Neural cell (in vitro differentiated cells): ENCODE results near the gene DTD1. TPM values are rescaled to one million over a fixed set of nuclear protein-coding genes. Genes with fewer than 3 reads are reported as not detected.

Source experiments
- H2AFZ ChIP-seq: fragments of 200-600, 300-800 bp; sonication (generic), shearing (Covaris generic); 2 replicates; pipeline ENCODE4 v1.6.0; 2014; ENCODE audit warnings: low read depth, mild to moderate bottlenecking, antibody characterized with exemption, low read length, moderate library complexity
- H3F3A ChIP-seq: fragments of 200-600 bp; shearing (Covaris generic); 2 replicates; pipeline ENCODE4 v1.6.1; 2016; ENCODE audit warnings: mild to moderate bottlenecking, moderate library complexity, mixed read lengths, antibody characterized with exemption, low read length; ENCODE audit not compliant: insufficient read depth, poor library complexity, severe bottlenecking
- H3K27ac ChIP-seq: fragments of 200-600, 300-800 bp; sonication (generic), shearing (Covaris generic); 2 replicates; pipeline ENCODE4 v1.5.1; 2014; ENCODE audit warnings: mild to moderate bottlenecking, low read length, moderate library complexity
- H3K27me3 ChIP-seq: fragments of 300-800, 200-600 bp; sonication (generic), shearing (Covaris generic); 2 replicates; pipeline ENCODE4 v1.6.0; 2014; ENCODE audit warnings: mild to moderate bottlenecking, low read depth, low read length, moderate library complexity; ENCODE audit not compliant: insufficient read depth
- H3K36me3 ChIP-seq: fragments of 300-800, 200-600 bp; sonication (generic), shearing (Covaris generic); 2 replicates; pipeline ENCODE4 v1.5.1; 2014; ENCODE audit warnings: mild to moderate bottlenecking, antibody characterized with exemption, low read length, moderate library complexity; ENCODE audit not compliant: insufficient read depth
- H3K4me2 ChIP-seq: fragments of 300-800, 200-600 bp; sonication (generic), shearing (Covaris generic); 2 replicates; pipeline ENCODE4 v1.6.0; 2014; ENCODE audit warnings: mild to moderate bottlenecking, low read length
- H3K4me3 ChIP-seq: fragments of 300-800, 200-600 bp; sonication (generic), shearing (Covaris generic); 2 replicates; pipeline ENCODE4 v1.5.1; 2014; ENCODE audit warnings: mild to moderate bottlenecking, low read length, moderate library complexity
- H3K79me2 ChIP-seq: fragments of 200-600 bp; shearing (Covaris generic); replicated peaks from 2 replicates; pipeline ENCODE4 v1.6.0; 2014; ENCODE audit warnings: mild to moderate bottlenecking, low read length, moderate library complexity; ENCODE audit not compliant: insufficient read depth
- H3K9ac ChIP-seq: fragments of 300-800, 200-600 bp; sonication (generic), shearing (Covaris generic); 2 replicates; pipeline ENCODE4 v1.6.1; 2016; ENCODE audit warnings: mild to moderate bottlenecking, low read length, mixed read lengths
- H3K9me2 ChIP-seq: fragments of 200-600 bp; shearing (Covaris generic); 2 replicates; pipeline ENCODE4 v1.6.1; 2016; ENCODE audit warnings: mild to moderate bottlenecking, low read length, mixed read lengths; ENCODE audit not compliant: insufficient read depth
- H3K9me3 ChIP-seq: fragments of 200-600, 300-800 bp; sonication (generic), shearing (Covaris generic); 2 replicates; pipeline ENCODE4 v1.6.1; 2016; ENCODE audit warnings: mild to moderate bottlenecking, mixed run types, low read length, moderate library complexity, mixed read lengths
- H4K20me1 ChIP-seq: fragments of 200-600 bp; shearing (Covaris generic); 2 replicates; pipeline ENCODE4 v1.6.1; 2016; ENCODE audit warnings: mild to moderate bottlenecking, mixed run types; ENCODE audit not compliant: insufficient read depth
- EP300 ChIP-seq: fragments of 450-650 bp; conservative IDR thresholded peaks from 2 replicates; pipeline ENCODE4 v1.6.1; 2014; ENCODE audit warnings: antibody characterized with exemption, mild to moderate bottlenecking, moderate library complexity; ENCODE audit not compliant: poor library complexity, severe bottlenecking
- EZH2 ChIP-seq: fragments of 200-600, 300-800 bp; shearing (Covaris generic), sonication (generic); IDR thresholded peaks from 2 replicates; pipeline ENCODE4 v1.6.1; 2014; ENCODE audit warnings: antibody characterized with exemption, low read length, borderline replicate concordance, mild to moderate bottlenecking; ENCODE audit not compliant: insufficient read depth, poor library complexity, severe bottlenecking
- MXI1 ChIP-seq: fragments of 450-650 bp; conservative IDR thresholded peaks from 2 replicates; pipeline ENCODE4 v1.6.1; 2014; ENCODE audit warnings: antibody characterized with exemption, mild to moderate bottlenecking; ENCODE audit not compliant: poor library complexity, severe bottlenecking
- POLR2AphosphoS5 ChIP-seq: IDR thresholded peaks from 2 replicates; pipeline ENCODE4 v1.6.1; 2012
- RAD21 ChIP-seq: fragments of 450-650 bp; conservative IDR thresholded peaks from 2 replicates; pipeline ENCODE4 v1.6.1; 2014; ENCODE audit warnings: antibody characterized with exemption, mild to moderate bottlenecking, moderate library complexity
- SMC3 ChIP-seq: fragments of 450-650 bp; conservative IDR thresholded peaks from 2 replicates; pipeline ENCODE4 v1.6.1; 2014; ENCODE audit warnings: antibody characterized with exemption, mild to moderate bottlenecking, moderate library complexity; ENCODE audit not compliant: poor library complexity
- TAF1 ChIP-seq: IDR thresholded peaks from 2 replicates; pipeline ENCODE4 v1.6.1; 2012; ENCODE audit warnings: low read depth
- polyA plus RNA-seq: library from polyadenylated mRNA; depleted of rRNA; stranded (reverse); fragments of >200 nt; gene quantifications from 2 replicates; pipeline ENCODE4 v1.2.3, GENCODE V29; 2014
- TF ChIP-seq, protein P1 (sequence below): IDR thresholded peaks from 2 replicates; pipeline ENCODE4 v1.6.1; 2012; ENCODE audit warnings: borderline replicate concordance
- TF ChIP-seq, protein P2 (sequence below): fragments of 450-650 bp; IDR thresholded peaks from 2 replicates; pipeline ENCODE4 v1.5.1; 2014; ENCODE audit warnings: antibody characterized with exemption, mild to moderate bottlenecking, moderate library complexity; ENCODE audit not compliant: poor library complexity, severe bottlenecking

The DTD1 gene
- polyA plus RNA-seq, 1 donor from 2014 or later: 337 TPM

DNA sequence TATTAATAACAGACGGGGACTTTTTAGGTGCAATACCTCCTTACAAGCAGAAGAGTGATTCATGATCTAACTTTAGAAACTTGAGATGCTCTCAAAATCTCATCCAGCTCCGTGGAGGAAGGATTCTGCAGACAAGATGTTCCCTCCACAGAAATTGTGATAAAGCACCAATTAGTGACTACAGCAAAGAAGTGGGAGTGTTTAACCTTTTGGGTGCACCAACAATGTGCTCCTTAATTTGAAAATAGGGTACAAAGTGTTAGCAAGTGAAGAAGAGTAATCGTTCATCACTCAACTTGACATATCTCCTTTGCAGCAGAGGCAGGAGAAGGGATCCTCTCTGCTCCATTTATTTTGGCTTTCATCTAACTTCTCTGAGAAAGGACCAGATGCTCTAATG is 202.9 kb downstream of the DTD1 start:
- no peaks in the 10 kb centered on the region for H3K27me3 ChIP-seq
- no peak overlapping the region for H3K27ac ChIP-seq
- H3K4me3 ChIP-seq: no peak overlapping the region
- no peaks in the 10 kb centered on the region for H3K79me2 ChIP-seq
- no peaks in the 10 kb centered on the region for H4K20me1 ChIP-seq
- no peaks in the 10 kb centered on the region for H3K9me2 ChIP-seq
- no peaks in the 10 kb centered on the region for H3K36me3 ChIP-seq
- H2AFZ ChIP-seq: no peak overlapping the region
- H3F3A ChIP-seq: peaks cover 5% of the 10 kb centered on the region
- no peak for TF ChIP-seq TAF1
- TF ChIP-seq, protein P1, sequence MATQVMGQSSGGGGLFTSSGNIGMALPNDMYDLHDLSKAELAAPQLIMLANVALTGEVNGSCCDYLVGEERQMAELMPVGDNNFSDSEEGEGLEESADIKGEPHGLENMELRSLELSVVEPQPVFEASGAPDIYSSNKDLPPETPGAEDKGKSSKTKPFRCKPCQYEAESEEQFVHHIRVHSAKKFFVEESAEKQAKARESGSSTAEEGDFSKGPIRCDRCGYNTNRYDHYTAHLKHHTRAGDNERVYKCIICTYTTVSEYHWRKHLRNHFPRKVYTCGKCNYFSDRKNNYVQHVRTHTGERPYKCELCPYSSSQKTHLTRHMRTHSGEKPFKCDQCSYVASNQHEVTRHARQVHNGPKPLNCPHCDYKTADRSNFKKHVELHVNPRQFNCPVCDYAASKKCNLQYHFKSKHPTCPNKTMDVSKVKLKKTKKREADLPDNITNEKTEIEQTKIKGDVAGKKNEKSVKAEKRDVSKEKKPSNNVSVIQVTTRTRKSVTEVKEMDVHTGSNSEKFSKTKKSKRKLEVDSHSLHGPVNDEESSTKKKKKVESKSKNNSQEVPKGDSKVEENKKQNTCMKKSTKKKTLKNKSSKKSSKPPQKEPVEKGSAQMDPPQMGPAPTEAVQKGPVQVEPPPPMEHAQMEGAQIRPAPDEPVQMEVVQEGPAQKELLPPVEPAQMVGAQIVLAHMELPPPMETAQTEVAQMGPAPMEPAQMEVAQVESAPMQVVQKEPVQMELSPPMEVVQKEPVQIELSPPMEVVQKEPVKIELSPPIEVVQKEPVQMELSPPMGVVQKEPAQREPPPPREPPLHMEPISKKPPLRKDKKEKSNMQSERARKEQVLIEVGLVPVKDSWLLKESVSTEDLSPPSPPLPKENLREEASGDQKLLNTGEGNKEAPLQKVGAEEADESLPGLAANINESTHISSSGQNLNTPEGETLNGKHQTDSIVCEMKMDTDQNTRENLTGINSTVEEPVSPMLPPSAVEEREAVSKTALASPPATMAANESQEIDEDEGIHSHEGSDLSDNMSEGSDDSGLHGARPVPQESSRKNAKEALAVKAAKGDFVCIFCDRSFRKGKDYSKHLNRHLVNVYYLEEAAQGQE: no peak
- no peak for TF ChIP-seq EP300
- TF ChIP-seq RAD21: no peak
- TF ChIP-seq POLR2AphosphoS5: no peak
- TF ChIP-seq SMC3: no peak
- TF ChIP-seq, protein P2, sequence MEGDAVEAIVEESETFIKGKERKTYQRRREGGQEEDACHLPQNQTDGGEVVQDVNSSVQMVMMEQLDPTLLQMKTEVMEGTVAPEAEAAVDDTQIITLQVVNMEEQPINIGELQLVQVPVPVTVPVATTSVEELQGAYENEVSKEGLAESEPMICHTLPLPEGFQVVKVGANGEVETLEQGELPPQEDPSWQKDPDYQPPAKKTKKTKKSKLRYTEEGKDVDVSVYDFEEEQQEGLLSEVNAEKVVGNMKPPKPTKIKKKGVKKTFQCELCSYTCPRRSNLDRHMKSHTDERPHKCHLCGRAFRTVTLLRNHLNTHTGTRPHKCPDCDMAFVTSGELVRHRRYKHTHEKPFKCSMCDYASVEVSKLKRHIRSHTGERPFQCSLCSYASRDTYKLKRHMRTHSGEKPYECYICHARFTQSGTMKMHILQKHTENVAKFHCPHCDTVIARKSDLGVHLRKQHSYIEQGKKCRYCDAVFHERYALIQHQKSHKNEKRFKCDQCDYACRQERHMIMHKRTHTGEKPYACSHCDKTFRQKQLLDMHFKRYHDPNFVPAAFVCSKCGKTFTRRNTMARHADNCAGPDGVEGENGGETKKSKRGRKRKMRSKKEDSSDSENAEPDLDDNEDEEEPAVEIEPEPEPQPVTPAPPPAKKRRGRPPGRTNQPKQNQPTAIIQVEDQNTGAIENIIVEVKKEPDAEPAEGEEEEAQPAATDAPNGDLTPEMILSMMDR: no peak
- no peak for TF ChIP-seq MXI1
- TF ChIP-seq EZH2: no peak
- no peak overlapping the region for H3K9ac ChIP-seq
- H3K9me3 ChIP-seq: no peaks in the 10 kb centered on the region
- H3K4me2 ChIP-seq: no peak overlapping the region

DNA sequence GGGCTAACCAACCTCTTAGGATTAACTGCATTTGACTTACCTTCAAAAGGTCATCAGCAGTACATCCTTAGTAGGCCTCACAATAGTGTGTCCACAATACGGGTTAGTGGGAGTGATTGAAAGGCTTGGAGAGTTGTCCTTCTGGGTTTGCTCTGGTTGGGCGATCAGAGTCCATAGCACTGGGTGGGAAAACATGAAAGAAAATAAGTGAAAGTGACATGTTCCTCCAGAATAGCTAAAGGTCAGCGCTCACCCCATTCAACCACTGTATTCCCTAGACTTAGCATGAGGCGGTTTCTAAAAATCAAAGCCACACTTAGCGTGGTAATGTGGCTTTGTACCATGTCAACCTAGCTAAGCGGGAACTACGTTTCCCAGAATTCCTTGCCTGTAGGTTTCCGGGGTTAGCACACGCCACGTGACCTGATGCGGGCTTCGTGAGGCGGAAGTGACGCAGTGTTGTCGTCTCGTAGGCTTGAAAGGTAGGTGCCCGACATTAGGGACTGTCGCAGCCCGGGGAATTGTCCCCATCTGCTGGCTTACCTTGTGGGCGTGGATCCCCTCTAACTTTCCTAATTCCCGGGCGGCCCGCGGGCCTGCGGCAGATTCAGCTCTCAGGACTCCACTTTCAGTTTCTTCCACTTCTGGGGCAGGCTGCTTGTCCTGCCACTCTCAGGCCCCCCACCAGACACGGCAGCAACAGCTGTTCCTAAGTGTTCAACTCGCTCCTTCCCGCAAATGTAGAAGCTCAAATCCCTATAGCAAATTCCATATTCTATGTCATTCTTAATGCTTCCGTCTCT is 206.0 kb downstream of the DTD1 start:
- Histone ChIP-seq H3K27ac (peak overlapping the region; percentile 75), H3K27me3 (no peaks in the 10 kb centered on the region), H3F3A (peaks cover 5% of the 10 kb centered on the region), H3K9me3 (peaks cover 4% of the 10 kb centered on the region), H3K79me2 (no peaks in the 10 kb centered on the region), H2AFZ (peak overlapping the region; percentile 88), H3K4me3 (peak overlapping the region; percentile 72), H3K4me2 (peak overlapping the region; percentile 87), H3K9ac (peak overlapping the region; percentile 80), H3K9me2 (no peaks in the 10 kb centered on the region), H3K36me3 (no peaks in the 10 kb centered on the region), H4K20me1 (no peaks in the 10 kb centered on the region)
- TF ChIP-seq EZH2 (no peak), POLR2AphosphoS5 (peak; percentile 97), RAD21 (peak; percentile 69), MXI1 (peak; percentile 67), SMC3 (peak; percentile 74), EP300 (peak; percentile 68), TAF1 (peak; percentile 77)
- TF ChIP-seq, protein P2: peak; percentile 59
- TF ChIP-seq, protein P1: peak; percentile 66
